Measurements from ENCODE around the gene PPP3R1. TPM values are rescaled to one million over a fixed set of nuclear protein-coding genes. Genes with fewer than 3 reads are reported as not detected.

Gene PPP3R1
- total and polyA plus RNA-seq, 2 donors (not counting 3 experiments of a cell fraction or from before 2014, with no cell fraction given), result 8.4 to 62.2 TPM

- Histone ChIP-seq H3K9me1 (replicated peaks; ENCODE audit: control insufficient read depth, extremely low read depth, insufficient read depth, low read length) (no peaks in the 10 kb centered on the region), H3K9me3 (replicated peaks; ENCODE audit: control insufficient read depth, insufficient read depth, low read length) (no peaks in the 10 kb centered on the region), H3K4me3 (replicated peaks in 1 of 3; ENCODE audit: insufficient read depth in 1 of 3, low read depth in 1 of 3, low read length in 3 of 3) (no peak overlapping the region), H3K27ac (ENCODE audit: insufficient read depth, low read depth, low read length) (no peak overlapping the region), H4K20me1 (replicated peaks; ENCODE audit: control insufficient read depth, extremely low read depth, insufficient read depth, low read length) (no peaks in the 10 kb centered on the region), H3K4me2 (ENCODE audit: insufficient read depth, low read length) (no peak overlapping the region), H3K36me3 (ENCODE audit: control insufficient read depth in 2 of 2, extremely low read depth in 1 of 2, insufficient read depth in 2 of 2, low read length in 2 of 2) (no peaks in the 10 kb centered on the region), H3K9ac (replicated peaks; ENCODE audit: extremely low read depth, insufficient read depth, low read length) (no peak overlapping the region), H2AFZ (ENCODE audit: low read depth, low read length) (no peak overlapping the region), H3K79me2 (ENCODE audit: control insufficient read depth, insufficient read depth, low read length) (no peaks in the 10 kb centered on the region), H3K27me3 (ENCODE audit: control insufficient read depth in 2 of 2, insufficient read depth in 2 of 2, low read length in 2 of 2) (no peaks in the 10 kb centered on the region), H3K4me1 (ENCODE audit: control insufficient read depth, extremely low read depth, insufficient read depth, low read length) (no peaks in the 10 kb centered on the region)
- no peak for FAIRE-seq
- no TSS peak for BruUV-seq (replicated peaks)
- ChIA-PET POLR2A (no interaction called here), CTCF (interaction anchor here (1.0 to 4.4 kb wide), 4 partner anchors 37 to 169 kb away, joined by 5 to 65 read pairs (median 8); no protein-coding TSS in a partner anchor)
- intact Hi-C loops (cut with micrococcal nuclease) (no loop called here), dilution Hi-C loops (cut with MboI; ENCODE audit: extremely low pct_ligation_motif_present, low sequenced_read_pairs) (no loop called here)
- DNase-seq (ENCODE audit: low read depth, low spot score), result no peak
- TF ChIP-seq MAX (IDR thresholded peaks at IDR 0.05; ENCODE audit: insufficient read depth, insufficient read length) (no peak), CTCF (IDR thresholded peaks at IDR 0.05; ENCODE audit: extremely low read depth in 1 of 2, insufficient read depth in 1 of 2, low read depth in 1 of 2, low read length in 2 of 2) (no peak), MYC (IDR thresholded peaks at IDR 0.05; ENCODE audit: low read depth, low read length) (no peak), FOS (IDR thresholded peaks at IDR 0.05; ENCODE audit: borderline replicate concordance, insufficient read depth, low read length) (no peak), POLR2A (IDR thresholded peaks at IDR 0.05; ENCODE audit: low read depth, low read length) (no peak), GATA2 (IDR thresholded peaks at IDR 0.05; ENCODE audit: insufficient read depth, insufficient read length, low read depth, low read length) (no peak), EZH2 (IDR thresholded peaks at IDR 0.05; ENCODE audit: borderline replicate concordance, low read depth, low read length, severe bottlenecking) (no peak), JUN (IDR thresholded peaks at IDR 0.05; ENCODE audit: borderline replicate concordance, insufficient read depth, insufficient read length, low read depth) (no peak), POLR2AphosphoS5 (IDR thresholded peaks at IDR 0.05; ENCODE audit: insufficient read depth, low read depth, low read length) (no peak)
Measured at GRCh38 chr2:68290901-68291300, 38.6 kb upstream of the PPP3R1 start.

All from endothelial cell of umbilical vein (primary cell).